Cardiac fibroblast (primary cell): Measurements from ENCODE around the gene RALGAPA1.

Experiments
- DNase-seq, 2 donors: peaks; one replicate each; pipeline versions ENCODE4 v3.0.0 to v3.0.0-alpha.2; 2010; ENCODE audit warnings: low read depth in 2 of 2
- H3K4me3 ChIP-seq, 2 donors: replicated peaks in 1 of 2; 1 replicate in 1 of 2; 2 replicates in 1 of 2; pipeline ENCODE4 v1.5.1; 2011; ENCODE audit warnings: low read depth in 2 of 2, low read length in 2 of 2, mild to moderate bottlenecking in 2 of 2, moderate library complexity in 1 of 2
- CTCF ChIP-seq: IDR thresholded peaks from one replicate; pipeline ENCODE4 v1.5.1; 2011; ENCODE audit warnings: low read depth, mild to moderate bottlenecking, low read length, inconsistent platforms

The RALGAPA1 gene

GRCh38 chr14:35578639-35579038 lies 230.5 kb downstream of the RALGAPA1 start:
- no peak for TF ChIP-seq CTCF
- no peak for DNase-seq
- no peak overlapping the region for H3K4me3 ChIP-seq

GRCh38 chr14:35578135-35578534 lies 231.0 kb downstream of the RALGAPA1 start:
- no peak for DNase-seq
- no peak overlapping the region for H3K4me3 ChIP-seq
- TF ChIP-seq CTCF: no peak

- DNase-seq: no peak
- no peak for TF ChIP-seq CTCF
- H3K4me3 ChIP-seq: no peak overlapping the region
These were observed 232.2 kb downstream of the RALGAPA1 start for GRCh38 chr14:35576856-35577255.

GRCh38 chr14:35576260-35576659 lies 232.8 kb downstream of the RALGAPA1 start:
- DNase-seq: peak; percentile 41 to 53
- no peak for TF ChIP-seq CTCF
- no peak overlapping the region for H3K4me3 ChIP-seq

GRCh38 chr14:35573911-35574310 lies 235.2 kb downstream of the RALGAPA1 start:
- no peak overlapping the region for H3K4me3 ChIP-seq
- no peak for TF ChIP-seq CTCF
- DNase-seq: no peak

GRCh38 chr14:35571598-35571997 lies 237.5 kb downstream of the RALGAPA1 start:
- no peak for TF ChIP-seq CTCF
- H3K4me3 ChIP-seq: no peak overlapping the region
- DNase-seq: no peak

- no peak overlapping the region for H3K4me3 ChIP-seq
- no peak for TF ChIP-seq CTCF
- no peak for DNase-seq
These were observed 243.1 kb downstream of the RALGAPA1 start for GRCh38 chr14:35565871-35566464.
